CD14-positive monocyte (primary cell): Measurements from ENCODE around the gene TPX2. TPM values are rescaled to one million over a fixed set of nuclear protein-coding genes. Genes with fewer than 3 reads are reported as not detected.

ENCODE experiments used
- DNase-seq, 3 donors: peaks; one replicate each; pipeline ENCODE4 v3.0.0-alpha.2; 2011 to 2022
- H2AFZ ChIP-seq: 2 replicates; pipeline ENCODE4 v1.6.0; 2012; ENCODE audit warnings: mild to moderate bottlenecking, low read depth, low read length, inconsistent platforms; ENCODE audit not compliant: insufficient read depth, poor library complexity, severe bottlenecking
- H3K27ac ChIP-seq, 2 donors: 1 replicate in 1 of 2; 2 replicates in 1 of 2; pipeline ENCODE4 v1.5.1; 2012 to 2013; ENCODE audit warnings: low read length in 2 of 2, control low read depth in 1 of 2, inconsistent platforms in 1 of 2, low read depth in 1 of 2, mild to moderate bottlenecking in 1 of 2
- H3K27me3 ChIP-seq, 2 donors: one replicate each; pipeline versions ENCODE4 v1.6.0 to v1.6.1; 2011 to 2013; ENCODE audit warnings: low read length in 2 of 2; ENCODE audit not compliant: control insufficient read depth in 2 of 2, insufficient read depth in 2 of 2
- H3K36me3 ChIP-seq, 2 donors: replicated peaks in 1 of 2; 1 replicate in 1 of 2; 2 replicates in 1 of 2; pipeline versions ENCODE4 v1.5.1 to v1.6.1; 2012 to 2013; ENCODE audit warnings: low read length in 2 of 2, control low read depth in 1 of 2, inconsistent platforms in 1 of 2, mild to moderate bottlenecking in 1 of 2; ENCODE audit not compliant: insufficient read depth in 2 of 2, control insufficient read depth in 1 of 2
- H3K4me1 ChIP-seq, 2 donors: 1 replicate in 1 of 2; 2 replicates in 1 of 2; pipeline versions ENCODE4 v1.5.1 to v1.6.1; 2012 to 2013; ENCODE audit warnings: low read length in 2 of 2, control low read depth in 1 of 2, inconsistent platforms in 1 of 2, mild to moderate bottlenecking in 1 of 2, moderate library complexity in 1 of 2; ENCODE audit not compliant: insufficient read depth in 2 of 2, control insufficient read depth in 1 of 2
- H3K4me2 ChIP-seq: replicated peaks from 2 replicates; pipeline ENCODE3; 2012; ENCODE audit warnings: low read length, moderate library complexity, mild to moderate bottlenecking; ENCODE audit not compliant: poor library complexity, severe bottlenecking; ENCODE audit errors: extremely low read depth
- H3K4me3 ChIP-seq, 3 experiments: fragments of 200-600 bp in 1 of 3; sonication (generic) in 1 of 3; replicated peaks in 1 of 3; 1 replicate in 2 of 3; 2 replicates in 1 of 3; pipeline ENCODE4 v1.5.1; 2011 to 2013; ENCODE audit warnings: low read length in 3 of 3, mild to moderate bottlenecking in 3 of 3, control low read depth in 2 of 3, low read depth in 2 of 3, inconsistent platforms in 1 of 3, moderate library complexity in 1 of 3
- H3K79me2 ChIP-seq: 2 replicates; pipeline ENCODE4 v1.6.0; 2012; ENCODE audit warnings: mild to moderate bottlenecking, control low read depth, inconsistent platforms, low read length, moderate library complexity; ENCODE audit not compliant: insufficient read depth
- H3K9ac ChIP-seq: 2 replicates; pipeline ENCODE4 v1.6.0; 2017; ENCODE audit warnings: low read length, mild to moderate bottlenecking; ENCODE audit not compliant: insufficient read depth, poor library complexity, severe bottlenecking
- H3K9me3 ChIP-seq, 2 donors: replicated peaks in 1 of 2; 1 replicate in 1 of 2; 2 replicates in 1 of 2; pipeline versions ENCODE4 v1.5.1 to v1.6.1; 2012 to 2013; ENCODE audit warnings: low read length in 2 of 2, control low read depth in 1 of 2; ENCODE audit not compliant: control insufficient read depth in 1 of 2, insufficient read depth in 1 of 2
- H4K20me1 ChIP-seq: 2 replicates; pipeline ENCODE4 v1.6.0; 2012; ENCODE audit warnings: mild to moderate bottlenecking, low read length, control low read depth, moderate library complexity; ENCODE audit not compliant: insufficient read depth
- H3K27ac Mint-ChIP-seq, 7 donors: one replicate each; pipeline ENCODE4 v1.8.0; 2020; ENCODE audit warnings: mild to moderate bottlenecking in 7 of 7, mixed read lengths in 7 of 7, moderate library complexity in 6 of 7, inconsistent platforms in 2 of 7
- H3K27me3 Mint-ChIP-seq, 3 donors: one replicate each; pipeline ENCODE4 v1.8.0; 2021 to 2022; ENCODE audit warnings: low read depth in 3 of 3, mild to moderate bottlenecking in 3 of 3, mixed read lengths in 3 of 3, moderate library complexity in 3 of 3, inconsistent platforms in 1 of 3
- H3K36me3 Mint-ChIP-seq, 2 donors: one replicate each; pipeline ENCODE4 v1.8.0; 2020; ENCODE audit warnings: mixed read lengths in 2 of 2, inconsistent platforms in 1 of 2, mild to moderate bottlenecking in 1 of 2
- H3K4me1 Mint-ChIP-seq: one replicate; pipeline ENCODE4 v1.8.0; 2020; ENCODE audit warnings: mild to moderate bottlenecking, mixed read lengths
- H3K4me3 Mint-ChIP-seq, 2 donors: one replicate each; pipeline ENCODE4 v1.8.0; 2020; ENCODE audit warnings: mild to moderate bottlenecking in 2 of 2, mixed read lengths in 2 of 2, moderate library complexity in 1 of 2
- H3K9me3 Mint-ChIP-seq, 7 donors: one replicate each; pipeline ENCODE4 v1.8.0; 2020 to 2022; ENCODE audit warnings: mixed read lengths in 7 of 7, mild to moderate bottlenecking in 6 of 7, moderate library complexity in 6 of 7, inconsistent platforms in 2 of 7
- CTCF ChIP-seq: fragments of 200-600 bp; IDR thresholded peaks from one replicate; pipeline ENCODE4 v1.8.0; 2022; ENCODE audit warnings: antibody characterized with exemption, mild to moderate bottlenecking
- WGBS: methylation state at CpG from one replicate; pipeline ENCODE4 v1.1.5; 2013; ENCODE audit warnings: missing lambda C conversion rate; ENCODE audit not compliant: insufficient coverage; 5-methylcytosine and 5-hydroxymethylcytosine counted together
- intact Hi-C, 2 donors: fragments of 100-400 bp; cut with micrococcal nuclease; formaldehyde crosslinking; loops; one replicate each; pipeline versions ENCODE4 v1.15.0 to v1.15.1; 2023
- polyA plus RNA-seq, 3 donors: library from polyadenylated mRNA; depleted of rRNA in 1 of 3; unstranded in 2 of 3; stranded (reverse) in 1 of 3; fragments of 300-500 nt in 2 of 3; fragments of >200 nt in 1 of 3; fragmentation: Illumina TruSeq in 2 of 3; gene quantifications; 1 replicate in 2 of 3; 2 replicates in 1 of 3; pipeline ENCODE4 v1.2.3, GENCODE V29; 2012 to 2021

The TPX2 gene
- polyA plus RNA-seq, 3 donors: 0.06 TPM; not detected in 2

GRCh38 chr20:31817461-31817860, 78.4 kb downstream of the TPX2 start:
- 96% methylated on average over 4 of the region's 5 CpGs for WGBS

GRCh38 chr20:31818376-31818908, 79.4 kb downstream of the TPX2 start:
- Histone ChIP-seq H3K36me3 (no peaks in the 10 kb centered on the region), H3K27me3 (peaks cover 0 to 6% of the 10 kb centered on the region in 2 donors), H3K9ac (no peak overlapping the region), H3K79me2 (no peaks in the 10 kb centered on the region), H4K20me1 (no peaks in the 10 kb centered on the region), H3K4me3 (no peak overlapping the region), H3K9me3 (no peaks in the 10 kb centered on the region), H3K27ac (no peak overlapping the region), H3K4me1 (peaks cover 3 to 9% of the 10 kb centered on the region in 2 donors), H3K4me2 (no peak overlapping the region), H2AFZ (no peak overlapping the region)
- no peak for TF ChIP-seq CTCF
- DNase-seq: no peak
- H3K27me3 Mint-ChIP-seq: peaks cover 2 to 8% (median 5%) of the 10 kb centered on the region in 3 donors
- no peaks in the 10 kb centered on the region for H3K36me3 Mint-ChIP-seq
- H3K4me3 Mint-ChIP-seq: no peak overlapping the region
- no peak overlapping the region for H3K27ac Mint-ChIP-seq
- peaks cover 4% of the 10 kb centered on the region for H3K4me1 Mint-ChIP-seq
- intact Hi-C loops: no loop called here
- peaks cover 0 to 2% (median 0%) of the 10 kb centered on the region in 7 donors for H3K9me3 Mint-ChIP-seq
- WGBS: 73% methylated on average over 6 of the region's 8 CpGs

More at GRCh38 chr20:31817461-31817860, 78.4 kb downstream of the TPX2 start:
- no peak overlapping the region for H3K9ac ChIP-seq
- Mint-ChIP-seq H3K27me3 (peaks cover 2 to 8% (median 5%) of the 10 kb centered on the region in 3 donors), H3K9me3 (peaks cover 0 to 2% (median 0%) of the 10 kb centered on the region in 7 donors), H3K4me3 (no peak overlapping the region), H3K4me1 (no peaks in the 10 kb centered on the region), H3K36me3 (no peaks in the 10 kb centered on the region), H3K27ac (no peak overlapping the region)
- peaks cover 0 to 2% of the 10 kb centered on the region in 2 donors for H3K4me1 ChIP-seq
- no peaks in the 10 kb centered on the region for H3K36me3 ChIP-seq
- no peaks in the 10 kb centered on the region for H3K9me3 ChIP-seq
- no peak overlapping the region for H3K4me2 ChIP-seq
- H3K79me2 ChIP-seq: no peaks in the 10 kb centered on the region
- H2AFZ ChIP-seq: no peak overlapping the region
- peaks cover 0 to 4% of the 10 kb centered on the region in 2 donors for H3K27me3 ChIP-seq
- no peak for DNase-seq
- H3K27ac ChIP-seq: no peak overlapping the region
- TF ChIP-seq CTCF: no peak
- intact Hi-C loops: no loop called here
- H4K20me1 ChIP-seq: no peaks in the 10 kb centered on the region
- H3K4me3 ChIP-seq: no peak overlapping the region
